GM23248 (cell line): ENCODE results near the gene PLCB3. TPM values are rescaled to one million over a fixed set of nuclear protein-coding genes. Genes with fewer than 3 reads are reported as not detected.

ENCODE experiments used
- DNase-seq: peaks from one replicate; pipeline ENCODE4 v3.0.0-alpha.2; 2015
- H2AFZ ChIP-seq: fragments of 200-600 bp; sonication (generic); 2 replicates; pipeline ENCODE4 v1.6.1; 2016; ENCODE audit warnings: antibody characterized with exemption
- H3F3A ChIP-seq: fragments of 200-600 bp; sonication (generic); 2 replicates; pipeline ENCODE4 v1.6.1; 2016; ENCODE audit warnings: mild to moderate bottlenecking, antibody characterized with exemption, mixed run types; ENCODE audit not compliant: insufficient read depth
- H3K27ac ChIP-seq: fragments of 200-600 bp; sonication (generic); 2 replicates; pipeline ENCODE4 v1.5.1; 2016; ENCODE audit warnings: mild to moderate bottlenecking
- H3K27me3 ChIP-seq: fragments of 200-600 bp; sonication (generic); replicated peaks from 2 replicates; pipeline ENCODE4 v1.6.1; 2016; ENCODE audit warnings: mild to moderate bottlenecking; ENCODE audit not compliant: insufficient read depth
- H3K36me3 ChIP-seq: fragments of 200-600 bp; sonication (generic); 2 replicates; pipeline ENCODE4 v1.6.1; 2016; ENCODE audit warnings: low read depth, mild to moderate bottlenecking
- H3K4me1 ChIP-seq: fragments of 200-600 bp; sonication (generic); 2 replicates; pipeline ENCODE4 v1.6.1; 2016; ENCODE audit warnings: mild to moderate bottlenecking; ENCODE audit not compliant: insufficient read depth
- H3K4me2 ChIP-seq: fragments of 200-600 bp; sonication (generic); one replicate; pipeline ENCODE4 v1.6.1; 2016; ENCODE audit warnings: mild to moderate bottlenecking; ENCODE audit not compliant: unreplicated experiment
- H3K4me3 ChIP-seq: fragments of 200-600 bp; sonication (generic); 2 replicates; pipeline ENCODE4 v1.5.1; 2016; ENCODE audit warnings: mild to moderate bottlenecking
- H3K79me2 ChIP-seq: fragments of 200-600 bp; sonication (generic); 2 replicates; pipeline ENCODE4 v1.6.1; 2016; ENCODE audit warnings: mild to moderate bottlenecking; ENCODE audit not compliant: insufficient read depth
- H3K9ac ChIP-seq: fragments of 200-600 bp; sonication (generic); 2 replicates; pipeline ENCODE4 v1.6.1; 2016; ENCODE audit warnings: mild to moderate bottlenecking
- H3K9me2 ChIP-seq: fragments of 200-600 bp; sonication (generic); 2 replicates; pipeline ENCODE4 v1.6.1; 2016; ENCODE audit warnings: mixed run types, mild to moderate bottlenecking, moderate library complexity; ENCODE audit not compliant: insufficient read depth
- H3K9me3 ChIP-seq: fragments of 200-600 bp; sonication (generic); one replicate; pipeline ENCODE4 v1.6.1; 2017; ENCODE audit warnings: low read depth
- H4K20me1 ChIP-seq: fragments of 200-600 bp; sonication (generic); 2 replicates; pipeline ENCODE4 v1.6.0; 2016; ENCODE audit not compliant: insufficient read depth
- EZH2 ChIP-seq: fragments of 200-600 bp; sonication (generic); IDR thresholded peaks from 2 replicates; pipeline ENCODE4 v1.6.1; 2018; ENCODE audit warnings: antibody characterized with exemption, mild to moderate bottlenecking; ENCODE audit not compliant: insufficient read depth, poor library complexity, severe bottlenecking
- EZH2phosphoT487 ChIP-seq: fragments of 200-600 bp; sonication (generic); IDR thresholded peaks from 2 replicates; pipeline ENCODE4 v1.6.1; 2018; ENCODE audit warnings: antibody characterized with exemption, moderate library complexity, mild to moderate bottlenecking, low read depth; ENCODE audit not compliant: insufficient read depth
- WGBS, 2 experiments: methylation state at CpG; one replicate each; pipeline ENCODE4 v1.1.6; 2015 to 2017; ENCODE audit warnings: low lambda C conversion rate in 2 of 2, low coverage in 1 of 2; ENCODE audit errors: missing lambda C conversion rate in 2 of 2; 5-methylcytosine and 5-hydroxymethylcytosine counted together
- in situ Hi-C: fragments of 300-500 bp; cut with MboI; formaldehyde crosslinking; loops from 2 replicates; pipeline ENCODE4 v1.15.0; 2020
- polyA plus RNA-seq: library from polyadenylated mRNA; unstranded; fragments of >200 nt; fragmentation: Nextera tagmentation; extraction: Ambion mirVana; gene quantifications from 2 replicates; pipeline ENCODE4 v1.2.1, GENCODE V29; 2016
- total RNA-seq: library from RNA; depleted of rRNA; stranded (reverse); fragments of >200 nt; shearing (Covaris generic); gene quantifications from 2 replicates; pipeline ENCODE4 v1.2.3, GENCODE V29; 2014

PLCB3 gene
- total and polyA plus RNA-seq, 2 experiments from 2014 or later = 6.5 to 32.7 TPM

DNA sequence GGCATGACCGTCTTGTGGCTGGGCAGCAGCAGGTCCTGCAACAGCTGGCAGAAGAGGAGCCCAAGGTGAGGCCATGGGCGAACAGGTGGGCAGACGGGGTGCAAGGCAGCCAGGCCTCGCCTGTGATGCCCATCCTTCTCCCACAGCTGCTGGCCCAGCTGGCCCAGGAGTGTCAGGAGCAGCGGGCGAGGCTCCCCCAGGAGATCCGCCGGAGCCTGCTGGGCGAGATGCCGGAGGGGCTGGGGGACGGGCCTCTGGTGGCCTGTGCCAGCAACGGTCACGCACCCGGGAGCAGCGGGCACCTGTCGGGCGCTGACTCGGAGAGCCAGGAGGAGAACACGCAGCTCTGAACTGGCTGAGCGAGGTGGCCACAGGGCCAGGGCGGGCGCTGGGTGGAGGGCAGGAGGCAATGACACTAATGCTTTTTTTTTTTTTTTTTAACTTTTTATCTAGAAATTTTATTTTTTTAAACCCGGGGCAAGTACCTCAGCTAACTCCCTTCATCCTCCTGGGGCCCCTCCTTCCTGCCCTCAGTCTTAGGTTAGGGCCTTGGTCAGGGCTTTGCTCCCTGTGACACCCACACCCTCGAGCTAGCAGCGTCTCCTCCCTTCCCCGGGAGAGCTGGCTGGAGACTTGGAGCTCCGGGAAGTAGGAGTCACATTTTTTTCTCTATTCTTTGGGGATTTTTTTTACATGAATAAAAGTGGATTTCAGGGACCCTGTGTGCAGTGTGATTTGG, 16.0 kb downstream of the PLCB3 start:
- H2AFZ ChIP-seq = no peak overlapping the region
- 79% methylated on average over 25 to 27 of the region's 27 CpGs for WGBS, 2 experiments
- peak overlapping the region; percentile 84; the same call in 1 of the 2 replicates for H3K9ac ChIP-seq
- H3K79me2 ChIP-seq = peaks cover 10% of the 10 kb centered on the region
- in situ Hi-C loops = no loop called here
- no peaks in the 10 kb centered on the region for H3K9me3 ChIP-seq
- no peak overlapping the region for H3K4me2 ChIP-seq
- H3K36me3 ChIP-seq = peaks cover 7% of the 10 kb centered on the region; the same call in 1 of the 2 replicates
- peaks cover 19% of the 10 kb centered on the region for H3F3A ChIP-seq
- H3K27me3 ChIP-seq = no peaks in the 10 kb centered on the region
- peaks cover 23% of the 10 kb centered on the region for H3K4me1 ChIP-seq
- peak overlapping the region; percentile 83 for H3K27ac ChIP-seq
- H3K4me3 ChIP-seq = no peak overlapping the region
- H3K9me2 ChIP-seq = no peaks in the 10 kb centered on the region
- no peaks in the 10 kb centered on the region for H4K20me1 ChIP-seq
- TF ChIP-seq EZH2phosphoT487 = no peak
- no peak for TF ChIP-seq EZH2
- peak; percentile 48 for DNase-seq

DNA sequence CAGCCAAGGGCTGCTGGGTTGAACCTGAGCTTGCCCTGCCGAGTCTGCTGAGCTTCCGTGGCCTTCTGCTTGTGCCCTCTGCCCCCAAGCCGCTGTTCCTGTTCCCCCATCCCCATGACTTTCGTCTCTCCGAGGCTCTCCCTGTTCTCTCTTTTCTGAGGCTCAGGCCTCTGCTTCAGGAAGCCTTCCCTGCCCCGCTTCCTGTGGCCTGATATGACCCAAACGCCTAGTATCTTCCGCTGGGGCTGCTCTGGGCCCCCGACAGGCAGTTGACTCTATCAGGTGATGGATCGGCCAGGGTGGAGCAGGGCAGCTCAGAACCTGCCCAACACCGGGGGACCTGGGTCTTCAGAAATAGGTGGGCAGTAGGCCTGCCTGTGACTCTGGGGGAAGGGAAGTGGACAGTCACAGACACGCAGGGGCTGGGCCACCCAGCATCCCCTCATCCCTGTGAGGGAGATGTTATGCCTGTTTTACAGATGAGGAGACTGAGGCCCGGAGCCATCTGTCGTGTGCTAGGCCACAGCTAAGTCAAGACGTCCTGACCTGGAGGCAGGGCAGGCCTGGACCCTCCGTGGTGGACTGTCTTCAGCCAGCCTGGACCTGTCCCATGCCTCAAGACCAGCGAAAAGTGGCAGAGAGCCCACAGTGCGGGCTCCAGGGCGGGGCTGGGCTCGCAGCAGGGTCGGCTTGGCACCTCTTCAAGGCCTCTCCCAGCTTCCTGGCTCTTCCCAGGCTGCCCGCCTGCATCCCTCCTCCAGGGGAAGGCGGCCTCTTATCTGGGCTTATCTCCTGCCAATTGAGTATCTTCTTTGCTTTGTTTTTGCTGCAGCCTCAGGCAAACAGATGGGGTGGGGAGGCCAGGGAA, 16.9 kb downstream of the PLCB3 start:
- Histone ChIP-seq H3F3A (peaks cover 23% of the 10 kb centered on the region), H3K9me3 (no peaks in the 10 kb centered on the region), H3K4me3 (peak overlapping the region; percentile 75), H3K36me3 (peaks cover under 1% of the 10 kb centered on the region; the same call in 1 of the 2 replicates), H2AFZ (no peak overlapping the region), H3K79me2 (peaks cover 19% of the 10 kb centered on the region), H3K9me2 (no peaks in the 10 kb centered on the region), H3K27ac (peak overlapping the region; percentile 83), H4K20me1 (no peaks in the 10 kb centered on the region), H3K4me1 (peaks cover 23% of the 10 kb centered on the region), H3K9ac (peak overlapping the region; percentile 84), H3K4me2 (peak overlapping the region; percentile 83), H3K27me3 (no peaks in the 10 kb centered on the region)
- in situ Hi-C loops = no loop called here
- 54 to 56% methylated on average over 22 of the region's 23 CpGs for WGBS, 2 experiments
- DNase-seq = no peak
- no peak for TF ChIP-seq EZH2phosphoT487
- no peak for TF ChIP-seq EZH2

DNA sequence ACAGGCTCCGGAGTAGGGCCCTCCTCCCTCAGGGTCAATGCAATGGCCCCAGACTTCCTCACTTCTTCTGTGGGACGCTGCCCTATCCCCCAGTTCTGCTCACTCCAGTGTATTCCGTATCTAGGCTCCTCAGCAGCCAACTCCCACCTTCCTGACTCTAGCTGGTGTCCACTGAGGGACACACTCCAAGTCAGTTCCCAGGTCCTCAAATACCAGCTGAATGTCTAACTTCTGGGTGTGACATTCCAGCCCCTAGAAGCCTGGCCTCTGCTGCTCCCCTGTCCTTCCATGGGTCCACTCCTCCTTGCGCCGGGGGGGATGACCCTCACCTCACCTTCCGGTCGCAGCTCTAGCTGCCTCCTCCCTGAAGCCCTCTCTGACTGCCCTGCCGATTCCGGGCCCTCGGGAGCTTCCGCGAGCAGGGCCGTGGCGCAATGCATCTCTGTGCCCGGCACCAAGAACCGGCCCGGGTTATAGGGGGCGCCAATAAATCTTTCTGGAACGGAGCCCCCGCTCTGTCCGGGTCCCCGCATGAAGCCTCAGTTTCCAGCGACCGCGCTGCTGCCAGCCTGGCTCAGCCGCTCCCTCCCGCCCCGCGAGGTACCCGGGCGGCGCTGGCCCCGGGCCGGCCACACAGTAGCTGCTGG, 17.7 kb downstream of the PLCB3 start:
- in situ Hi-C loops = no loop called here
- H3K27me3 ChIP-seq = no peaks in the 10 kb centered on the region
- no peaks in the 10 kb centered on the region for H3K9me2 ChIP-seq
- H3K4me2 ChIP-seq = peak overlapping the region; percentile 83
- no peaks in the 10 kb centered on the region for H4K20me1 ChIP-seq
- H3K36me3 ChIP-seq = no peaks in the 10 kb centered on the region; the same call in 1 of the 2 replicates
- peak overlapping the region; percentile 84 for H3K9ac ChIP-seq
- peaks cover 23% of the 10 kb centered on the region for H3K4me1 ChIP-seq
- 3% methylated on average over 18 to 32 of the region's 34 CpGs for WGBS, 2 experiments
- H3K79me2 ChIP-seq = peaks cover 24% of the 10 kb centered on the region
- H3K9me3 ChIP-seq = no peaks in the 10 kb centered on the region
- H2AFZ ChIP-seq = peak overlapping the region; percentile 54
- peak overlapping the region; percentile 83 for H3K27ac ChIP-seq
- peaks cover 23% of the 10 kb centered on the region for H3F3A ChIP-seq
- H3K4me3 ChIP-seq = peak overlapping the region; percentile 75
- peak; percentile 75 for DNase-seq
- TF ChIP-seq EZH2phosphoT487 (no peak), EZH2 (no peak)

DNA sequence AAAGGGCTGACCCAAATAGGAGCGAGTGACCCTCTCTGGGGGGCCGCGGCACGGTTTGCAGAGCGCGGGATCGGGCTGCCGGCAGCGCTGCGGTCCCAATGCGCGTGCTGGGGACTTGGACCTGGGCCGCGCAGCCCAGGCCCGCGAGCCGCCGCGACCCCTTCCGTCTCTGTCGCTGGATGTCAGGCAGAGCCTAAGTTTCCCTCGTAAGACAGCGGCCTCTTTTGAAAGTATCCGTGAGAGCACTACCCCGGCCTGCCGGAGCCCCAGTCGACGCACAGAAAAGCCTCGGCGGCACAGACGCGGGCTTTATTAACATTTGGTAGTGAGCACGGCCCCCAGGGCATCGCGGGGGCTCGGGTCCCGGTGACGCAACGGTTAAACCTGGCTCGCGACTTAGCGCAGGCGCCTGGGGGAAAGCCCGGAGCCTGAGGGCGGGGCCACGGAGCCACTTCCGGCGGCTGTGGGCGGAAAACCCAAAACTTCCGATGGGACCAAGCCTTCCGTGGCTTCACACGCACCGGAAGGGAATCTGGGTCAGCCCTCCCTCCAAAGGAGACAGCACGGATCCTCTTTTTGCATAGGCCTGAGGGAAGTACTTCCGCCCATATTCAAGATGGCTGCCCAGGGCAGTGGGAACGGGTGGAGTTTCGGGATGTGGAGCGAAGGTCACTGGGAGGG, 18.4 kb downstream of the PLCB3 start:
- H3K36me3 ChIP-seq = no peaks in the 10 kb centered on the region
- H3K4me1 ChIP-seq = peaks cover 23% of the 10 kb centered on the region
- 1% methylated on average over 48 to 58 of the region's 58 CpGs for WGBS, 2 experiments
- H3K9me2 ChIP-seq = no peaks in the 10 kb centered on the region
- peaks cover 23% of the 10 kb centered on the region for H3F3A ChIP-seq
- peak overlapping the region; percentile 83 for H3K4me2 ChIP-seq
- no peaks in the 10 kb centered on the region for H3K27me3 ChIP-seq
- H3K4me3 ChIP-seq = peak overlapping the region; percentile 87
- peak overlapping the region; percentile 83 for H3K27ac ChIP-seq
- no peaks in the 10 kb centered on the region for H3K9me3 ChIP-seq
- no peak for TF ChIP-seq EZH2phosphoT487
- TF ChIP-seq EZH2 = no peak
- H2AFZ ChIP-seq = peak overlapping the region; percentile 62
- peak overlapping the region; percentile 84 for H3K9ac ChIP-seq
- DNase-seq = peak; percentile 100
- H4K20me1 ChIP-seq = no peaks in the 10 kb centered on the region
- in situ Hi-C loops = no loop called here
- H3K79me2 ChIP-seq = peaks cover 30% of the 10 kb centered on the region
